Skeletal muscle tissue (tissue), 4 donors: ENCODE results near the gene TNNI3K. TPM values are rescaled to one million over a fixed set of nuclear protein-coding genes. Genes with fewer than 3 reads are reported as not detected.

ENCODE experiments used
- H3K27ac ChIP-seq: one replicate; pipeline ENCODE4 v1.7.0; 2013; ENCODE audit warnings: mild to moderate bottlenecking, low read depth, low read length, inconsistent platforms
- H3K27me3 ChIP-seq, 3 donors: one replicate each; pipeline ENCODE4 v1.7.0; 2013; ENCODE audit warnings: low read length in 3 of 3; ENCODE audit not compliant: control insufficient read depth in 3 of 3, insufficient read depth in 3 of 3
- H3K36me3 ChIP-seq, 3 donors: one replicate each; pipeline ENCODE4 v1.7.0; 2013; ENCODE audit warnings: low read length in 3 of 3; ENCODE audit not compliant: control insufficient read depth in 3 of 3, insufficient read depth in 3 of 3
- H3K4me1 ChIP-seq, 3 donors: one replicate each; pipeline ENCODE4 v1.7.0; 2013; ENCODE audit warnings: low read length in 3 of 3, mild to moderate bottlenecking in 3 of 3; ENCODE audit not compliant: control insufficient read depth in 3 of 3, insufficient read depth in 3 of 3
- H3K4me3 ChIP-seq, 3 donors: one replicate each; pipeline ENCODE4 v1.7.0; 2013; ENCODE audit warnings: low read length in 3 of 3
- H3K9ac ChIP-seq, 3 donors: one replicate each; pipeline ENCODE4 v1.7.0; 2013; ENCODE audit warnings: low read length in 3 of 3, mild to moderate bottlenecking in 3 of 3, moderate library complexity in 2 of 3, low read depth in 1 of 3
- H3K9me3 ChIP-seq, 3 donors: one replicate each; pipeline ENCODE4 v1.7.0; 2013; ENCODE audit warnings: low read length in 3 of 3; ENCODE audit not compliant: control insufficient read depth in 3 of 3
- total RNA-seq: library from RNA; depleted of rRNA; stranded (reverse); fragments of >200 nt; gene quantifications from one replicate; pipeline ENCODE4 v1.2.3, GENCODE V29; 2014
- donor health status: Osteomylitis.

Gene TNNI3K
- total RNA-seq, 1 donor from 2014 or later: 2.1 TPM

GRCh38 chr1:74504125-74504932 is 269.1 kb downstream of the TNNI3K start:
- Histone ChIP-seq H3K27ac (no peak overlapping the region), H3K9me3 (no peaks in the 10 kb centered on the region), H3K9ac (no peak overlapping the region), H3K4me1 (no peaks in the 10 kb centered on the region), H3K27me3 (no peaks in the 10 kb centered on the region), H3K36me3 (no peaks in the 10 kb centered on the region), H3K4me3 (no peak overlapping the region)

DNA sequence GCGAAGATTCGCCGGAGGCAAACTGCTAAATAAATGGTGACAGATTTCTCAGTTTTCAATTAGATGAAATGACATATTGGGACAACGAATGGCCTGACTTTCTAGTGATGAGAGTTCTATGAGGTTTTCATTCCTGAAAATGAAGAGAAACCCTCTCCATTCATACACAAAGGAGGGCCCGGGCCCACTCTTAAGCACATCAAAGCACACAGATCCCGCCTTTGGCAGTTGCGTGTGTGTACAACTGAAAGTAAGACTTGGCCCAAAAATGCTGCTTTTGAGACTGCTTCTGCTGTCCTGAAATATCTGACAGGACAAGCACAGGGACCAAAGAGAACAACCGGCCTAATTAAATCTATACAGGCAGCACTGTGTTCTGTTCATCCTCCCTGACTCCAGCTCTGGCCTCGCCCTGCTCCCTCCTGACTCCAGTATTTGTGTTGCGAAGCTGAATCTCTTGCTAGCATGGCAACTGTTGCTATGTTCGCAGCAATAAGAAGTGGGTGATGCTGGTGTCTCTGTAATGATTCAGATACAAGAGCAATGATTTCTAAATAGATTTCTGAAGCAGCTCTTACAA is 269.8 kb downstream of the TNNI3K start:
- H3K4me1 ChIP-seq: no peaks in the 10 kb centered on the region
- H3K4me3 ChIP-seq: no peak overlapping the region
- H3K36me3 ChIP-seq: no peaks in the 10 kb centered on the region
- no peak overlapping the region for H3K27ac ChIP-seq
- H3K9me3 ChIP-seq: no peaks in the 10 kb centered on the region
- H3K9ac ChIP-seq: no peak overlapping the region
- H3K27me3 ChIP-seq: no peaks in the 10 kb centered on the region

DNA sequence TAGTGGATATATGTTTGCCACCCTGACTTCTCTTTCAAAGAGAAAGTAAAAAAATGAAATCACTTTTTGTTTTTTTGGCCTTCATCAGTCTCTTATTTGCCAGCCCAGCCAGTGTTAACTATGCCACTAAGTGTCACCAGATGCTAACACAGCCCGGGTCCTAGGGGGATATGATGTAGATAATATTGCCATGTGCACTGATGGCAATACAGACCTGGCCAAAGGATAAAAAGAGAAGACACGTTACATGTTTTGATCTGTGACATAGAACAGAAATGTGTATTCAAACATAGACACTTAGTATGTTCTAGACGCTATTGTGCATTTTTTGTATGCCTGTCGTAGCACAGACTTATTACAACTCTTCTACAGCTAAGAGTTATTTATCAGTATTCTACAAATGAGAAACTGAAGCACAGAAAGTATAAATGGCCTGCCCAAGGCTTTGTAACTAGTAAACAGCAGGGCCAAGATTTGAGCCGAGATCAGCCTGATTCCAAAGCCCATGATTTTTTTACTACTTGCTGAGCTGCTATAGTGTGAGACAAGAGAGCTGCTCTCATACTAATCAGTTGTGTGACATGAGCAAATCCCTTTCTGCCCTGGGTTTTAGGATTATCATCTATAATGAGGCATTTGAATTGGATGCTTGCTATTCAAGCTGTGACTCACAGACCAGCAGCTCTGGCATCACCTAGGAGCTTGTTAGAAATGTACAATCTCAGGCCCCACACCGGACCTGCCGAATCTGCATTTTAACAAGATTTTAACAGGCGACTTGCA is 270.9 kb downstream of the TNNI3K start:
- no peak overlapping the region for H3K4me3 ChIP-seq
- H3K27ac ChIP-seq: no peak overlapping the region
- H3K27me3 ChIP-seq: no peaks in the 10 kb centered on the region
- no peak overlapping the region for H3K9ac ChIP-seq
- no peaks in the 10 kb centered on the region for H3K9me3 ChIP-seq
- no peaks in the 10 kb centered on the region for H3K36me3 ChIP-seq
- H3K4me1 ChIP-seq: no peaks in the 10 kb centered on the region

- H3K9ac ChIP-seq: no peak overlapping the region
- H3K36me3 ChIP-seq: no peaks in the 10 kb centered on the region
- no peaks in the 10 kb centered on the region for H3K4me1 ChIP-seq
- H3K27me3 ChIP-seq: no peaks in the 10 kb centered on the region
- no peak overlapping the region for H3K4me3 ChIP-seq
- no peaks in the 10 kb centered on the region for H3K9me3 ChIP-seq
- no peak overlapping the region for H3K27ac ChIP-seq
These were observed 273.3 kb downstream of the TNNI3K start for GRCh38 chr1:74508449-74508848.

- H3K27ac ChIP-seq: no peak within 1 kb of the TSS
- H3K27me3 ChIP-seq: no peaks in the 10 kb centered on the region
- no peaks in the 10 kb centered on the region for H3K9me3 ChIP-seq
- no peak within 1 kb of the TSS for H3K9ac ChIP-seq
- no peaks in the 10 kb centered on the region for H3K4me1 ChIP-seq
- H3K4me3 ChIP-seq: no peak within 1 kb of the TSS
- H3K36me3 ChIP-seq: no peaks in the 10 kb centered on the region
These were observed 277.2 kb downstream of the TNNI3K start, which contains the start of gene LRRC53 for GRCh38 chr1:74512170-74512915. Gene LRRC53 (minus strand): TSS chr1:74512611. CDS start chr1:74483349, 29,262 bp downstream.

GRCh38 chr1:74513411-74514300 is 278.5 kb downstream of the TNNI3K start:
- Histone ChIP-seq H3K27me3 (no peaks in the 10 kb centered on the region), H3K27ac (no peak overlapping the region), H3K9me3 (no peaks in the 10 kb centered on the region), H3K4me3 (no peak overlapping the region), H3K9ac (no peak overlapping the region), H3K4me1 (no peaks in the 10 kb centered on the region), H3K36me3 (no peaks in the 10 kb centered on the region)

GRCh38 chr1:74517599-74518051 is 282.4 kb downstream of the TNNI3K start:
- H3K27ac ChIP-seq: no peak overlapping the region
- no peaks in the 10 kb centered on the region for H3K27me3 ChIP-seq
- no peak overlapping the region for H3K9ac ChIP-seq
- H3K36me3 ChIP-seq: no peaks in the 10 kb centered on the region
- no peaks in the 10 kb centered on the region for H3K9me3 ChIP-seq
- H3K4me3 ChIP-seq: no peak overlapping the region
- no peaks in the 10 kb centered on the region for H3K4me1 ChIP-seq

GRCh38 chr1:74522148-74522547 is 287.0 kb downstream of the TNNI3K start:
- Histone ChIP-seq H3K27ac (no peak overlapping the region), H3K4me1 (no peaks in the 10 kb centered on the region), H3K4me3 (no peak overlapping the region), H3K27me3 (no peaks in the 10 kb centered on the region), H3K36me3 (no peaks in the 10 kb centered on the region), H3K9ac (no peak overlapping the region), H3K9me3 (no peaks in the 10 kb centered on the region)

DNA sequence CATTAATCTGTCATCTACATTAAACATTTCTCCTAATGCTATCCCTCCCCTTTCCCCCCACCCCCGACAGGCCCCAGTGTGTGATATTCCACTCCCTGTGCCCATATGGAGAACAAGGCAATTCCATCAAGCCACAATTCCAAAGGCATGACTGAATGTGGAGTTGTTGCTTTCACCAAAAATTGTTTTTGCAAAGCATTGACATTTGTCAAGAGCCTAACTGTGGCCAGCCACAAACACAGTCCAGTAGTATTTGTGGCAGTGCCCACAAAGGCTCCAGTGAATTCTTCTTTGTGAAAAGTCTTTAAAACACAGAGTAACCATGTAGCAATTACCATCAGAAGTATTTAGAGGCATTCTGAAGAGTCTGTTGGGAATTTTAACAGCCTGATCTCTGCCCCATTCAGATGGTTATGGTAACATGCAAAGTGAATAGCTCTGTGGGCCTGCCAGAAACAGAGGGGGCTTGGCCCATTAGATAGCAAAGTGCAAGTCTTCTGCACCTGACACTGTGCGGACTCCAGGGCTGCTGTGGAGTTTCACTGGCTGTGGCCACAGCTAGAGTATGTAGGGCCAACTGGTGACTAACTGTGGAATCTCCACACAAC is 288.8 kb downstream of the TNNI3K start:
- Histone ChIP-seq H3K4me3 (no peak overlapping the region), H3K27ac (no peak overlapping the region), H3K27me3 (no peaks in the 10 kb centered on the region), H3K9ac (no peak overlapping the region), H3K4me1 (no peaks in the 10 kb centered on the region), H3K36me3 (no peaks in the 10 kb centered on the region), H3K9me3 (no peaks in the 10 kb centered on the region)
